Raji (cell line): ENCODE measurements around the gene CERS1.

Experiments used
- POLR2A ChIP-seq: IDR thresholded peaks from 2 replicates; pipeline ENCODE4 v1.6.1; 2011; ENCODE audit warnings: low read depth, low read length, control low read depth; ENCODE audit not compliant: insufficient read depth

Gene CERS1

DNA sequence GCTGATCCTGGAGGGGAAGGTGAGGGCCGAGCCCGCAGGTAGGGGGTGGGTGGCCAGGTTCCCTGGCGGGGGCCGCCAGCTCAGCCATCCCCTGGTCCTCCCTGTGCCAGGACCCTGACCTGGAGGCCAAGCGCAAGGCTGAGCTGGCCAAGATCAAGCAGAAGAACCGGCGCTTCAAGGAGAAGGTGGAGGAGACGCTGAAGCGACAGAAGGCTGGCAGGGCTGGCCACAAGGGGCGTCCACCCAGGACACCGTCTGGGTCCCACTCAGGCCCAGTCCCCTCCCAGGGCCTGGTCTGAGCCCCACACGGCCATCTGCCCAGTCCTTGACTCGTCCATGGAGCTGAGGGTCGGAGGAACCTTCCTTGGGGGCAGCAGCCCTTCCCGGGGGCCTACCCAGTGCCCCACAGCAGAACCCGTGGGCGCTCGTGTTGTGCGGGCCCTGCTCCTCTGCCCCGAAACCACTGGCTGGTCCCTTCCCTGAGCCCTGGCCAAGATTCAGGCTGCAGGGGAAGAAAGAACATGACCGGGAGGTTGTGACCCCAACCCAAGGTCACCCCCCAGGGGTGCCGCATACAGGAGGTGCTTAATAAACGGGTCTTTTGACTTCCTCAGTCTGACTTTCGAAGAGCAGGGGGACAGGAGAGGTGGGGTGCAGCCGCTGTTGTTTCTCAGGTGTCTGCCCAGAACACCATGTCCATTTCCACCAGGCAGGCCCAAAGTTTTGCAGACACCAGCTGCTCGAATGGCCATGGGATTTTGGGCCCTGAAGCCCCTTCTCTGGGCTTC is 32.3 kb upstream of the CERS1 start:
- TF ChIP-seq POLR2A = no peak

DNA sequence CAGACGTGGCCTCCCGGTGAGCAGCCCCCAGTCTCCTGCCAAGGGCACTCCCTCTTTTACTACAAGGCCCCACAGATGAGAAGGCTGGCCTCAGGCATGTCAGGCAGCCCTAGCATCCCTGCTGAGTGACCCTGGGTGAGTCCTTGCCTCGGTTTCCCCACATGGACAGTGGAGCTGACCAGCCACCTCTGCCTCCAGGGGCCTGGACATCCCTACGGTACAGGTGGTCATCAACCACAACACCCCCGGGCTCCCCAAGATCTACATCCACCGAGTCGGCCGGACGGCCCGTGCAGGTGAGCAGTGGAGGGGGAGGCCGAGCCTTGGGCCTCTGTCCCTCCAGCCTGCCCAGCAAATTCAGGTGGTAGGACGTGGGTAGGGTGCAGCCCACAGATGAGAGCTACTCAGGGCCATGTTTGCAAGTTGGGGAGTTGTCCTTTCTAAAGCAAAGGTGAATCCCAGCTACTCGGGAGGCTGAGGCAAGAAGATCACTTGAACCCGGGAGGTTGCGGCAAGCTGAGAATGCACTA is 28.8 kb upstream of the CERS1 start:
- no peak for TF ChIP-seq POLR2A

GRCh38 chr19:18922228-18922985 is 26.4 kb upstream of the CERS1 start:
- no peak for TF ChIP-seq POLR2A

GRCh38 chr19:18921593-18921992 is 25.6 kb upstream of the CERS1 start:
- no peak for TF ChIP-seq POLR2A

GRCh38 chr19:18920400-18920799 is 24.4 kb upstream of the CERS1 start:
- no peak for TF ChIP-seq POLR2A

GRCh38 chr19:18919900-18920214 is 23.9 kb upstream of the CERS1 start:
- no peak for TF ChIP-seq POLR2A

DNA sequence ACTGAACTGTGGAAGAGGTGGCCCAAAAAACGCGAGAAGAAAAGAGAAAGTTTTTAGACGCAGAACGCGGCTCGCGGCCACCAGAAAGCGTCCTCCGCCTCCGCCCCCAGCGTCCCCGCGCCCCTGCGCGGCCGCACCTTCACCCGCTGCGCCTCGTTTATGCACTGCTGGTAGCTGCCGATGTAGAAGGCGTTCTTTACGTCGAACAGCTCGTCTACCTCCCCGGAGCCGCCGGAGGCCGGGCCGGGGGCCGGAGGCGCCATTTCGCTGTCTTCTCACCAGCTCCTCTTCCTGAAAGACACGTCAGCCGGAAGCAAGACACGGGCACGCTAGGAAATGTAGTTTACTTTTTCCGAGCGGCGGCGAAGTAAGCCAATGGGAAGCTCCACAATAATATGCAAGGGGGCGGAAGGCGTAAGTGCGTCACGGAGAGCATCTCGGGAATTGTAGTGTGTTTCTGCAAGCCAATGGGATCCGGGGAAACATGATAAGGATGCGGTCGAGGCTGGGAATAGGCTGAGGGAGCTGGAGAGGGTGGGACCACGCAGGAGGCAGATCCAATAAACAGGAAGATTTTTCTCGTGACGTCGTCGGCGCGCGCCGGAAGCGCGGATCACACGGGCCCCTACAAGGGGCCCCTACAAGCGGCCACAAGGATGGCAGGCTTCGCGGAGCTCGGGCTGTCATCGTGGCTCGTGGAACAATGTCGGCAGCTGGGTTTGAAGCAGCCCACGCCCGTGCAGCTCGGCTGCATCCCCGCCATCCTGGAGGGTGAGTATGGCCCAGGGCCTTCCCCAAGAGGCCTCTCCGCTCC is 23.3 kb upstream of the CERS1 start, which contains the start of the genes COPE and DDX49:
Gene COPE (minus strand): TSS at position 302 of the 814 bp plus-strand sequence. CDS start 39 bp downstream, at position 263.
Gene DDX49 (plus strand): TSS at position 630 of the 814 bp plus-strand sequence. CDS start 27 bp downstream, at position 657.
- TF ChIP-seq POLR2A = peak; percentile 84

DNA sequence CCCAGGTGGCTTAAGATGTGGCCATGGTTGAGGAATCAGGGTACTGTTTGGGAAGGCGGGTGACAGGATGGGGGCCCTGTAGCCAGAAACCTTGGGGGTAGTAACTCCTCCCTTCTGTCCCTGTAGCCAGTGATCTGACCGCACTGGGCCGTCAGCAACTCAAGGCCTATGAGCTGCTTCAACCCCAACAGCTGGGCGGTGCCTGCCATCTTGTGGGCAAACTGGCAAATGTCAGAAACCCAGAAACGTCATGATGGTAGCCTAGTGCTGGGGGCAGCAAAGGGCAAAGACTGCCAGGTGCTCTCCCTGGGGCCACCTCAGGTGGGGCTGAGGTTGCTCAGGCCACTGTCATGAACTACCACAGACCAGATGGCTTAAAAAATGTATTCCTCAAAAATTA is 19.7 kb upstream of the CERS1 start:
- no peak for TF ChIP-seq POLR2A

DNA sequence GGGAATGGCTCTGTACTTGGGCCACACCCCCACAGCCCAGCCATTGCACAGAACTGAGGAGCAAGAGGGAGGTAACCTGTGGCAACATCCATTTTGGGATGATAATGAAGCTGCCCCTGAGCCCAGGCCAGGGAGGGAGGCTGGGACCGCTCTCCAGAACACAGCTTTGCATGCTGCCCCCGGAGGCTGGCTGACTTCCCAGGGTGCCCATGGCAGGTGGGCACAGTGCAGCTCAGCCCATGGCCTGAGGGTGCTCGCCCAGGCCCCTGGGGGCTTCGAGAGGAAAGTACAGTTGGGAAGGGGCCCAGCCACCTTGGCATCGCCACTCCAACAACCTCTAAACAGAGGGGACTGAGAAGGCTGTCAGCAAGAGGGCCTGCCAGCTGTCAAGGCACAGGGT is 17.5 kb upstream of the CERS1 start:
- no peak for TF ChIP-seq POLR2A

DNA sequence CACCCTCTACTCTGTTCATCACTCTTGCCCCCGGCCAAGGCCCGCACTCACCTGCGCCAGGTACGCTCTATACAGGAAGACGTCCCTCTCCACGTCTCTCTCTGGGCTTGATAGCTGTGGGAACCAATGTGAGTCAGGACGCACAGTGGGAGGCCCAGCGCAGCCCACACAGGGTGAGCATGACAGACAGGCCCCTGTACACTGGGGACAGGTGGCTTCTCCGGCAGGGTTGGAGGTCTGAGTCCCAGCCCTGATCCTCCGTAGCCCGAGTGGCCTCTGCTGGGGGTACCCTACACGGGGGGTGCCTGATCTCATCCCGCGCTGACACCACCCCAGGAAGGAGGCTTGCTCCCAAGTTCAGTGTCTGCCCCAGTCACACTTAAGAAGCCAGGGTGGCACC is 17.0 kb upstream of the CERS1 start:
- no peak for TF ChIP-seq POLR2A

GRCh38 chr19:18910801-18911436 is 15.0 kb upstream of the CERS1 start:
- TF ChIP-seq POLR2A = no peak

- no peak for TF ChIP-seq POLR2A
Measured at GRCh38 chr19:18910010-18910409, 14.1 kb upstream of the CERS1 start.

DNA sequence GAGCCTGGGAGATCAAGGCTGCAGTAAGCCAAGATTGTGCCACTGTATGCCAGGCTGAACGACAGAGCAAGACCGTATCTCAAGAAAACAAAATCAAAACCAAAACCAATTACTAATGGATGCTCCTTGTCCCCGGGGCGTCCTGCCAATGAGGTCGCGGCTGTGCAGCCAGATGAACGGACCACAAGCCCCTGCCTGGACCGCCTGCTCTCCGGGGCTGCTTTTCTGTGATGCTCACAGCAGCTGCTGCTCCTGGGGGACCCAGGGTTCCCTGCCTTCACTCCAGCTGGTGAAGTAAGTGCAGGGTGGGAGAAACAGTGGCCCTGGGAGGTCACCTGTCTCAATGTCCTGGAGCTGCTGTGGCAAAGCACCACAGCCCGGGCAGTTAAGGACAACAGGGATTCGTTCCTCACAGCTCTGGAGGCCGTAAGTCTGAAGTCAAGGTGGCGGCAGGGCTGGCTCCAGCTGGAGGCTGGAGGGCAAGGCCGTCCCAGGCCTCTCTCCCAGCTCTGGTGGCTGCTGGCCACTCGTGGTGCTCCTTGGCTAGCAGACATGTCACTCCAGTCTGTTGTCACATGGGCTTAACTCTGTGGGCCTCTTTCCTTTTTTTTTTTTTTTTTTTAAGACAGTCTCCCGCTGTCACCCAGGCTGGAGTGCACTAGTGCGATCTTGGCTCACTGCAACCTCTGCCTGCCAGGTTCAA is 13.1 kb upstream of the CERS1 start:
- no peak for TF ChIP-seq POLR2A
